NOMO-1 treated with DMSO at 0.1 percent for 48 hours (cell line): ENCODE data around the gene CLEC7A.

Experiments
- DNase-seq: peaks from one replicate; lab custom pipeline; 2025; ENCODE audit not compliant: unreplicated experiment; lab: John Stamatoyannopoulos, UW

The CLEC7A gene

GRCh38 chr12:10142976-10143589 lies 13.1 kb upstream of the CLEC7A start:
- no peak for DNase-seq

DNA sequence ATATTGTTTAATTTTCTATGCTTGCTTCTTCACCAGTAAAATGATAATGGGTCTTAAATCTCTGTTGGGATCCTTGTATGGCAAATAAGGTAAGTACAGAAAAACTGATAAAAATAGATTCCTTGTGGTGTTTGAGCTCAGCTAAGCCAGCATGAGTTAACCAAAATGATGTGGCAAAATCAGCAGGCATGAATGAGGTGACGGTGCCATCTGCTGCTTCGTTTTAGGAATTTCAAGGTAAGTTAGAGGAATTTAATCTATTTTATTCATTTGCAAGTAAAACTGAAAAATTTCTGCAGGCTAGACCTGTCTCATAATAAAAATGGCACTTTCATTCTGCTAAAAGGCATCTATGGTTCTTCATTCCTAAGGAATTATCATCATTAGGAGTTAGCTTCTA lies 10.0 kb upstream of the CLEC7A start:
- DNase-seq: peak; percentile 85

DNA sequence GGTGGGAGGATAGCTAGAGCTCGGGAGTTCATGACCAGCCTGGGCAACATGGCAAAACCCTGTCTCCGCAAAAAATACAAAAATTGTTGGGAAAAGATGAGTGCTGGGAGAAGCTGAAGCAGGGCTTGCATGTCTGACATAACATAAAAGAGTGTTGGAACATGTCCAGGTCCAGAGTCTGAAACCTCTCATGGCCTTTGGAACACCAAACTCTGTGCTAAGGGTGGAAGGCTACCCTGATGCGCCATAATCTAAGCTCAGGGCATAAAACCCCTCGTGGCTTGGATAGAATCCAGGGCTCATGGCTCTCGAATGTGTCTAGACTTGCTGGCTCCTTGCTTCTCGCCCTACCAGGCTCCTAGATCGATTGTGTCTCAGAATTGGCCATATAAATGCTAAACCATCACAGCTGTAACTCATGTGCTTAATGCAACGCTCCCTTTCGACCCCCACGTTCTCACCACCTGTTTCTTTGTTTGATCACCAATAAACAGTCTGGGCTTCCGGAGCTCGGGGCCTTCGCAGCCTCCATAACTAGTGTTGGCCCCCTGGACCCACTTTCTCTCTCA lies 6.7 kb upstream of the CLEC7A start:
- DNase-seq: no peak

DNA sequence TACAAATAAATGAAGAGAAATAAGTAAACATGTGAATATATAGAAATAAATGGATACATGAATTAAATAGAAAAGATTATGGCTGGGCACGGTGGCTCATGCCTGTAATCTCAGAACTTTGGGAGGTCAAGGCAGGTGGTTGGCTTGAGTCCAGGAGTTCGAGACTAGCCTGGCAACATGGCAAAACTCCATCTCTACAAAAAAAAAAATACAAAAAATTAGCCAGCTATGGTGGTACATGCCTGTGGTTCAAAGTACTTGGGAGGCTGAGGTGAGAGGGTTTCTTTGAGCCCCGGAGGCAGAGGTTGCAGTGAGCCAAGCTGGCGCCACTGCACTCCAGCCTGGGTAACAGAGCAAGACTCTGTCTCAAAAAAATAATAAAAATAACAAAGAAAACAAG lies 5.1 kb upstream of the CLEC7A start:
- DNase-seq: no peak

DNA sequence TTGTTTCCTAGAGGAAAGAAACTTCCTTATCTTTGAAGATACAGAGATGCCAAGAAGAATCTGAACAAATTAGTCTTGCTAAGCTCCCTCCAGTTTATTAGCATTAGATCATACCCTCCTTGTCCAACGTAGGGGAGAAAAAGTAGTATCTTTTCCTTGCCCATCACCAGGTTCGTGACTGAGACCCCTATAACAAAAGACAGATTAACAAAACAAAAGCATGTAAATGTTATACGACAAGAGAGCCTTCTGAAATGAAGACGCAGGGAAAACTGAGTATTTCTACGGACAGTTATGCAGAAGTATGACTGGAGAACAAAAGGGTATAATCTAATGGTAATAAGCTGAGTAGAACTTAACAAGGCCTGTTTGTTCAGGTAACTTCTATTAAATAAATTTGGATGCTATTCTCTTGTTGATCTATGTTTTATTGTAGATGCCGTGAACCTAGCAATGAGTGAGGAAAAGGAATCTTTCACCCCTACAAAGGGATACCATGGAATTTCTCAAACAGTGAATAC lies 2.9 kb upstream of the CLEC7A start:
- no peak for DNase-seq

GRCh38 chr12:10131111-10131690 lies 1.2 kb upstream of the CLEC7A start:
- peak; percentile 79 for DNase-seq

GRCh38 chr12:10128687-10129086 lies 1.3 kb downstream of the CLEC7A start:
- peak; percentile 99 for DNase-seq

- no peak for DNase-seq
These were observed 3.6 kb downstream of the CLEC7A start for GRCh38 chr12:10126413-10126812.

- no peak for DNase-seq
These were observed 7.3 kb downstream of the CLEC7A start for GRCh38 chr12:10122689-10123088.

DNA sequence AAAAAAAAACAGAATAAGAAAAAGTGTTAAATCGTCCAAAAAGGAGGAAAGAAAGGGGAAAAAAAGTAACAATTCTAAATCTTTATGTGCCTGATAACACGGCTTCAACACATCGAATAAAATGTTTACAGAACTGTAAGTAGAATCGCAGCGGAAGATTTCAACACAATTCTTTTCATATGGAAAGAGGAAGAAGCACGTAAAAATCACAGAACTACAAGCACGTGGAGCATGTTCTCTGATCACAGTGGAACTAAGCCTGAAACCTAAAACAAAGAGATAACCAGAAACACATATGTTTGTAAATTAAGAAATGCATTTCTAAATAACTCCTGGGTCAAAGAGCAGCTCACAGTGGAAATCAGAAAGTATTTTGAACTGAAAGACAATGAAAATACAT lies 8.7 kb downstream of the CLEC7A start:
- peak; percentile 92 for DNase-seq

DNA sequence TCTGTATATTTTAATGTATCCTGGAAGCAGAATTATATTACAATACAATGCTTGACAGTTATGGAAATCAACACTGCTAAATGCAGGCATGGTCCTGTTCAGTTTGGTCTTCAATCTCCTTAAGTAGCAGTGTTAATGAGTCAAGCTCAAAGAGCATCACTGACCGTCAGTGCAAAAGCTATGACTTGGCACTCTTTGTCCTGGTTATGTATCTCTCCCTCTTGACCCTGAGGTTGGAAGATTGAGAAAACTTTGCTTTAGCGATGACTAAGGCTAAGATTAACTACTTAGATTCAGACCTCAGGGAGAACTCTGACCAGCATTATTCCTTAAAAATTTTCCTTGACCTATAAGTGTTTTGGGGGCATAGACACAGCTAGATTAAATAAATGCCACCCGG lies 10.9 kb downstream of the CLEC7A start:
- no peak for DNase-seq

DNA sequence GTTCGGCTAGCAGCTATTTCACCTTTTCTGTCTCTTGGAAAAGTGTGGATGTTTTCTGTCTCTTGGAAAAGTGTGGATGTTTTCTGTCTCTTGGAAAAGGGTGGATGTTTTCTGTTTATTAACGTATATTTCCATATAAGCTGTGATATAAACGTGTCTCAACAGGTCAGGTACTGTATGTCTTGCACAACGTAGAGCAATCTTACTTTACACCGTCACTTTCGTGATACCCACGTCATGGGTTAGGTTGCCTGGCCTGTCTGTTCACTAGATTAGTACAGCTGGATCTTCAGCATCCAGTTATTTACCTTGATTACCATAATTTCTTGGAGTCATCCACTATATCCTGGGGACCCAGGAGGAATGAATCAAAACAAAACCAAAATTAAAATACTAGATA lies 14.1 kb downstream of the CLEC7A start:
- no peak for DNase-seq

DNA sequence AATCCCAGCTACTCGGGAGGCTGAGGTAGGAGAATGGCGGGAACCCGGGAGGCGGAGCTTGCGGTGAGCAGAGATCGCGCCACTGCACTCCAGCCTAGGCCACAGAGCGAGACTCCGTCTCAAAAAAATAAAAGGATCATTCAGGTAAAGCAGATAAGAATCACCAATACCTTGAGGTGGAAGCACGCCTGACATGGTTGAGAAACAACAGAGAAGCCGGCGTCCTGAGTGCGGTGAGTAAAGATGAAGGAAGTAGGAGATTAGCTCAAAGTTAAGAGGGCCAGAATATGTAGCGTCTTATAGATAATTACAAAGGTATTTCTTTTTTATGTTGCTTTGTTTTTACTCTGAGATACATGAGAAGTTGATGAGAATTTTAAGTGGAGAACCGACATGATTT lies 14.7 kb downstream of the CLEC7A start:
- DNase-seq: no peak

DNA sequence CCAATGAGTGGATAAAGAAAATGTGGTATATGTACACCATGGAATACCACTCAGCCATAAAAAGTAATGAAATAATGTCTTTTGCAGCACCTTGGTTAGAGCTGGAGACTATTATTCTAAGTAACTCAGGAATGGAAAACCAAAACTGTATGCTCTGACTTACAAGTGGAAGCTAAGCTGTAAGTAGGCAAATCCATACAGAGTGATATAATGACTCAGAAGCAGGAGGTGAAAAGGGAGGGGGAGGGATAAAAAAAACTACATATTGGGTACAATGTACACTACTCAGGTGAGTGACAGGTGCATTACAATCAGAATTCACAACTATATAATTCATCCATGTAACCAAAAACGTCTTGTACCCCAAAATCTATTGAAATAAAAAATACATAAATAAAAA lies 16.1 kb downstream of the CLEC7A start:
- DNase-seq: no peak

GRCh38 chr12:10113075-10113474 lies 16.9 kb downstream of the CLEC7A start:
- no peak for DNase-seq

DNA sequence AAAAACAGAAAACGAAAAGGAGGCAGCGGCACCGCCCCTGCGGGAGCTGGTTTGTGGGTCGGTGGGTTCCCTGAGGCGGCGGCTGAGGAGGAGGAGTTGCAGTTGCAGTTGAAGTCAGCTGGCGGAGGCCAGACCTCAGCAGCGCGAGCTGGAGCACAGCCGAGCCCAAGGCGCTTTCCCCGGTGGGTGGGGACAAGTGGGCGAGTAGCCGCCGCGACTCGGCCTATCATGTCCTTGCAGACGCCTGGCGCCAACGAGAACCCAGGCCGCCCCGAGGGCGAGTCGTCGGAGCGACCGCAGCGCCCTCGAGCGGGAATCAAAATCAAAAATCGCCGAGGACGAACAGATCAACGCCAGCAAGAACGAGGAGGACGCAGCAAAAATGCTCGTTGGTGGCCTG lies 18.5 kb downstream of the CLEC7A start:
- no peak for DNase-seq

DNA sequence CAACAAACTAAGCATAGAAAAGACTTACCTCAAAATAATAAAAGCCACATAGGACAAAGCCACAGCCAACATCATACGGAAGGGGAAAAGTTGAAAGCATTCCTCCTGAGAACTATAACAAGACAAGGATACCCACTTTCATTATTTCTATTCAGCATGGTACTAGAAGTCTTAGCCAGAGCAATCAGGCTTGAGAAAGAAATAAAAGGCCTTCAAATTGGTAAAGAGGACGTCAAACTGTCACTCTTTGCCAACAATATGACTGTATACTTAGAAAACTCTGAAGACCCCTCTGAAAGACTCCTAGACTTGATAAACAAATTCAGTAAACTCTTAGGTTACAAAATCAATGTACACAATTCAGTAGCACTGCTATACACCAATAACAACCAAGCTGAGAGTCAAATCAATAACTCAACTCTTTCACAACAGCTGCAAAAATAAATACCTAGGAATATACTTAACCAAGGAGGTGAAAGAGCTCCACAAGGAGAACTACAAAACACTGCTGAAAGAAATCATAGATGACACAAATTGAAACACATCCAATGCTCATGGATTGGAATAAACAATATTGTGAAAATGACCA lies 19.6 kb downstream of the CLEC7A start:
- no peak for DNase-seq

DNA sequence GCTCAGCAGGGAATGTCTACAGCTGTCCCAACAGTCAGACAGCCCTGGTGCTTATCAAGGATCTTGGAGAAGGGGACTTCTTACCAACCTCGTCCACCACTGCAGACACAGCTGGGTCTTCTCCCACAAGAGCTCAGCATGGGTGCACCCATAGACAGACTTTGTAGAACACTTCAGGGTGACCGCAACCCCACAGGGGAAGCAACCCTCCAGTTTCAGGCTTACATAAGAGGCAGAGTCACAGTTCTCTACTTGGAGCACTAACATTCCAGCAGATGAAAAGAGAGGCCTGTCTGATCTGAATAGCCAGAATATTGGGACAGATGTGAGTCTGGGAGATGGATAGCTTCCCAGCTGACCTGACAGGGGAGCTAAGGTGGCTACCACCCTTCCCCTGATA lies 27.7 kb downstream of the CLEC7A start:
- DNase-seq: peak; percentile 64

DNA sequence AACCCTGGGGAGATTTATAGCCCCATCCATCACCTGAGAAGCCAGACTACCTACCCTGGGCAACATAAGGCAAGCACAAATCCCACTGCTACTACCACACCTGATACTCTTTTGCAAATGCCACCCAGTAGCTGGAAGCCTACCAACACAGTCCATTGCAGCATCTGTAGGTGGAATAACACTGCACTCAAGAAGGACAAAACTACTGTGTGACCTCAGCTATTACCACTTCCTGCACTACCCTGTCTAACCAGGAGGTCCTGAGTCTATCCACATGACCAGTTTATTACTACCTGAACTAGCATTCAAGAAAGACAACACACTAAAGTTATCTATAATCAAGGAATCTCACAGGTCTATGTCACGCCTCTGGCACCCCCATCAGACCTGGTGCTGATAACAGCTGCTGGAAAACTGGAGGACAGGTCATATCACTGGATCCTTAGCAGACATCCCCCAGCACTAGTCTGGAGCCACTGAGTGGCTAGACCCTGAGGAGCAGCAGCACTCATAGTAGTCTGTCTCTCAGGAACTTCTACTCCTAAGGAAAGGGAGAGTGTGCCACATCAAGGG lies 28.3 kb downstream of the CLEC7A start:
- DNase-seq: no peak

GRCh38 chr12:10101042-10101579 lies 28.9 kb downstream of the CLEC7A start:
- DNase-seq: no peak

- no peak for DNase-seq
These were observed 31.2 kb downstream of the CLEC7A start, which contains the start of gene CLEC1A for GRCh38 chr12:10098791-10099190. Gene CLEC1A, minus strand, starts transcription at chr12:10098985. Its CDS starts 63 bp downstream, at chr12:10098922.

GRCh38 chr12:10097521-10097920 lies 32.5 kb downstream of the CLEC7A start:
- DNase-seq: no peak
